A549 (cell line): Measurements from ENCODE around the gene BRAP. TPM values are rescaled to one million over a fixed set of nuclear protein-coding genes. Genes with fewer than 3 reads are reported as not detected.

Source experiments
- ATAC-seq, 2 experiments: fragments of 200-7000 bp in 1 of 2; fragments of >200 bp in 1 of 2; cut with Nextera tagmentation in 1 of 2; cut with Tn5 transposase in 1 of 2; 3 replicates each; pipeline versions ENCODE4 v1.8.0 to v1.9.1; 2018 to 2020; ENCODE audit warnings: mild to moderate bottlenecking in 1 of 2, moderate library complexity in 1 of 2
- CTCF ChIA-PET: fragments of 300-600 bp; sonication (Branson Sonifier 250); formaldehyde crosslinking; extraction: SDS; loops from one replicate; lab custom pipeline; 2021; ENCODE audit warnings: antibody characterized with exemption, inconsistent platforms; lab: Yijun Ruan, JAX
- POLR2A ChIA-PET: fragments of 350-600 bp; formaldehyde crosslinking; extraction: SDS; loops from one replicate; lab custom pipeline; 2021; ENCODE audit warnings: antibody characterized with exemption, inconsistent platforms; lab: Yijun Ruan, JAX
- DNase-seq, 2 experiments: peaks; one replicate each; pipeline versions ENCODE4 v3.0.0 to v3.0.0-alpha.2; 2011 to 2016; ENCODE audit warnings: low read depth in 1 of 2, low spot score in 1 of 2
- FAIRE-seq: peaks from 2 replicates; lab custom pipeline; 2011; peaks lifted over from hg19 to GRCh38; lab: Jason Lieb, UNC
- H3K27ac ChIP-seq, 2 experiments: fragments of >200 bp; sonication (Bioruptor Twin); formaldehyde crosslinking; 3 replicates each; pipeline ENCODE4 v1.5.1; 2016 to 2017
- H3K4me1 ChIP-seq: fragments of >200 bp; sonication (Bioruptor Twin); formaldehyde crosslinking; 3 replicates; pipeline ENCODE4 v1.6.1; 2016
- H3K4me2 ChIP-seq: fragments of >200 bp; sonication (Bioruptor Twin); formaldehyde crosslinking; 3 replicates; pipeline ENCODE4 v1.6.1; 2016
- H3K4me3 ChIP-seq: fragments of >200 bp; sonication (Bioruptor Twin); formaldehyde crosslinking; 3 replicates; pipeline ENCODE4 v1.5.1; 2016
- H3K9me3 ChIP-seq: fragments of >200 bp; sonication (Bioruptor Twin); formaldehyde crosslinking; 3 replicates; pipeline ENCODE4 v1.6.1; 2016
- BHLHE40 ChIP-seq: IDR thresholded peaks from 2 replicates; pipeline ENCODE4 v1.6.1; 2012; ENCODE audit warnings: low read depth, low read length, inconsistent platforms
- CBX8 ChIP-seq: fragments of 200-600 bp; sonication (generic); IDR thresholded peaks from 2 replicates; pipeline ENCODE4 v1.6.1; 2016
- CEBPB ChIP-seq, 2 experiments: fragments of >200 bp in 1 of 2; sonication (Bioruptor Twin) in 1 of 2; formaldehyde crosslinking in 1 of 2; IDR thresholded peaks; 2 replicates each; pipeline ENCODE4 v1.6.1; 2012 to 2016
- CHD4 ChIP-seq: fragments of 200-600 bp; sonication (generic); IDR thresholded peaks from 2 replicates; pipeline ENCODE4 v1.6.1; 2016; ENCODE audit warnings: antibody characterized with exemption, mild to moderate bottlenecking, borderline replicate concordance
- CTCF ChIP-seq: fragments of >200 bp; sonication (Bioruptor Twin); formaldehyde crosslinking; IDR thresholded peaks from 3 replicates; pipeline ENCODE4 v1.5.1; 2016
- EHF ChIP-seq: fragments of 250-450 bp; sonication (Bioruptor Pico); IDR thresholded peaks from 2 replicates; pipeline ENCODE4 v1.5.0; 2020; ENCODE audit warnings: mild to moderate bottlenecking
- EHMT2 ChIP-seq: fragments of 200-600 bp; sonication (generic); IDR thresholded peaks from 2 replicates; pipeline ENCODE4 v1.6.1; 2016; ENCODE audit warnings: antibody characterized with exemption, low read depth, mild to moderate bottlenecking, moderate library complexity
- ESRRA ChIP-seq: fragments of 150-350 bp; IDR thresholded peaks from 2 replicates; pipeline ENCODE4 v1.6.1; 2014; ENCODE audit warnings: mild to moderate bottlenecking, low read length, borderline replicate concordance
- FOSL2 ChIP-seq, 2 experiments: fragments of 450-650 bp in 1 of 2; fragments of >200 bp in 1 of 2; sonication (Bioruptor Twin) in 1 of 2; formaldehyde crosslinking; IDR thresholded peaks; 2 replicates each; pipeline versions ENCODE4 v1.5.0 to v1.6.1; 2016 to 2020; ENCODE audit warnings: mild to moderate bottlenecking in 1 of 2, moderate library complexity in 1 of 2
- FOXS1 ChIP-seq: fragments of 250-450 bp; sonication (Bioruptor Pico); IDR thresholded peaks from 2 replicates; pipeline ENCODE4 v1.5.0; 2020; ENCODE audit warnings: mild to moderate bottlenecking, moderate library complexity
- HDAC2 ChIP-seq: fragments of 200-600 bp; sonication (generic); IDR thresholded peaks from 2 replicates; pipeline ENCODE4 v1.6.1; 2016
- HEYL ChIP-seq: fragments of 250-450 bp; sonication (Bioruptor Pico); IDR thresholded peaks from 2 replicates; pipeline ENCODE4 v1.8.0; 2021; ENCODE audit warnings: mild to moderate bottlenecking, moderate library complexity
- HOXB13 ChIP-seq: fragments of 250-450 bp; sonication (Bioruptor Pico); IDR thresholded peaks from 2 replicates; pipeline ENCODE4 v1.5.0; 2020; ENCODE audit warnings: low read depth, mild to moderate bottlenecking, moderate library complexity
- HOXB5 ChIP-seq: fragments of 250-450 bp; sonication (Bioruptor Pico); IDR thresholded peaks from 2 replicates; pipeline ENCODE4 v1.5.0; 2020; ENCODE audit warnings: mild to moderate bottlenecking, moderate library complexity
- JUN ChIP-seq, 2 experiments: fragments of >200 bp; sonication (Bioruptor Twin); formaldehyde crosslinking; IDR thresholded peaks; 2 replicates in 1 of 2; 3 replicates in 1 of 2; pipeline ENCODE4 v1.6.1; 2016 to 2017
- JUNB ChIP-seq: fragments of >200 bp; sonication (Bioruptor Twin); formaldehyde crosslinking; IDR thresholded peaks from 2 replicates; pipeline ENCODE4 v1.6.1; 2016
- KDM5A ChIP-seq: fragments of 200-600 bp; sonication (generic); IDR thresholded peaks from 2 replicates; pipeline ENCODE4 v1.6.1; 2016; ENCODE audit warnings: antibody characterized with exemption, mild to moderate bottlenecking
- NPAS2 ChIP-seq: fragments of 250-450 bp; sonication (Bioruptor Pico); IDR thresholded peaks from 2 replicates; pipeline ENCODE4 v1.8.0; 2022; ENCODE audit warnings: mild to moderate bottlenecking, moderate library complexity, borderline replicate concordance
- NR3C1 ChIP-seq: fragments of >200 bp; sonication (Bioruptor Twin); formaldehyde crosslinking; IDR thresholded peaks from 3 replicates; pipeline ENCODE4 v1.6.1; 2017
- PBX3 ChIP-seq: IDR thresholded peaks from 2 replicates; pipeline ENCODE4 v1.6.1; 2012
- PHF8 ChIP-seq: fragments of 200-600 bp; sonication (generic); IDR thresholded peaks from 2 replicates; pipeline ENCODE4 v1.6.1; 2016; ENCODE audit warnings: low read depth, mild to moderate bottlenecking, antibody characterized with exemption, moderate library complexity, borderline replicate concordance
- POLR2A ChIP-seq: IDR thresholded peaks from 2 replicates; pipeline ENCODE4 v1.6.1; 2012; ENCODE audit warnings: mild to moderate bottlenecking, low read length
- POLR2AphosphoS2 ChIP-seq: conservative IDR thresholded peaks from 2 replicates; pipeline ENCODE4 v1.6.1; 2012; ENCODE audit warnings: low read length, improper control_type of control experiment, inconsistent platforms
- RAD21 ChIP-seq, 2 experiments: fragments of >200 bp in 1 of 2; sonication (Bioruptor Twin) in 1 of 2; formaldehyde crosslinking in 1 of 2; IDR thresholded peaks in 1 of 2; conservative IDR thresholded peaks in 1 of 2; 2 replicates in 1 of 2; 3 replicates in 1 of 2; pipeline ENCODE4 v1.6.1; 2012 to 2018; ENCODE audit warnings: inconsistent platforms in 1 of 2
- RARB ChIP-seq: fragments of 250-450 bp; sonication (Bioruptor Pico); IDR thresholded peaks from 2 replicates; pipeline ENCODE4 v1.8.0; 2021; ENCODE audit warnings: mild to moderate bottlenecking, moderate library complexity
- SREBF2 ChIP-seq: fragments of 450-650 bp; IDR thresholded peaks from 2 replicates; pipeline ENCODE4 v1.6.1; 2014; ENCODE audit warnings: mild to moderate bottlenecking, moderate library complexity
- TFCP2L1 ChIP-seq: fragments of 250-450 bp; sonication (Bioruptor Pico); IDR thresholded peaks from 2 replicates; pipeline ENCODE4 v1.5.0; 2021; ENCODE audit warnings: mild to moderate bottlenecking
- ZFP36 ChIP-seq: fragments of 450-650 bp; IDR thresholded peaks from 2 replicates; pipeline ENCODE4 v1.6.1; 2014; ENCODE audit warnings: borderline replicate concordance; ENCODE audit not compliant: partially characterized antibody
- ZSCAN20 ChIP-seq: fragments of 250-450 bp; sonication (Bioruptor Pico); IDR thresholded peaks from 2 replicates; pipeline ENCODE4 v1.8.0; 2022; ENCODE audit warnings: mild to moderate bottlenecking, moderate library complexity
- WGBS: methylation state at CpG from one replicate; pipeline ENCODE4 v1.1.6; 2017; ENCODE audit errors: missing lambda C conversion rate; 5-methylcytosine and 5-hydroxymethylcytosine counted together
- polyA plus RNA-seq, 4 experiments: library from polyadenylated mRNA; depleted of rRNA in 3 of 4; stranded (reverse); fragments of >200 nt; fragmentation: RNase III in 1 of 4; extraction: RNeasy Plus Mini Kit Qiagen cat#74134 plus additional on column Dnase treatment in 1 of 4; gene quantifications; 2 replicates in 3 of 4; 3 replicates in 1 of 4; pipeline ENCODE4 v1.2.3, GENCODE V29; 2011 to 2017

BRAP gene
- polyA plus RNA-seq, 2 of the 4 experiments (the other 2 are of a cell fraction): 13.0 to 29.7 TPM

GRCh38 chr12:111642681-111643426 lies 42.9 kb downstream of the BRAP start:
- H3K9me3 ChIP-seq: no peaks in the 10 kb centered on the region
- no peak for FAIRE-seq
- WGBS: 85% methylated on average over 4 of the region's 4 CpGs

GRCh38 chr12:111640506-111640905 lies 45.2 kb downstream of the BRAP start:
- ChIA-PET CTCF (interaction anchor here (0.6 to 1.8 kb wide), 5 partner anchors 13 to 272 kb away, joined by 3 to 5 read pairs (median 4); no protein-coding TSS in a partner anchor), POLR2A (interaction anchor here (0.7 kb wide), 1 partner anchor 16 kb away, joined by 3 read pairs; no protein-coding TSS in a partner anchor)
- FAIRE-seq (no peak), DNase-seq (no peak), ATAC-seq (no peak)
- Histone ChIP-seq H3K27ac (no peak overlapping the region), H3K4me2 (no peak overlapping the region), H3K4me3 (no peak overlapping the region), H3K9me3 (no peaks in the 10 kb centered on the region), H3K4me1 (no peaks in the 10 kb centered on the region)
- TF ChIP-seq ZFP36 (no peak), HDAC2 (no peak), FOXS1 (no peak), ESRRA (no peak), PHF8 (no peak), CBX8 (no peak), BHLHE40 (no peak), CTCF (no peak)
- WGBS: 95% methylated on average over 5 of the region's 5 CpGs

More at GRCh38 chr12:111642681-111643426, 42.9 kb downstream of the BRAP start:
- H3K4me3 ChIP-seq: no peak overlapping the region
- ATAC-seq: no peak
- DNase-seq: no peak
- TF ChIP-seq JUN (IDR thresholded peaks at IDR 0.05) (no peak), SREBF2 (no peak), HEYL (CRISPR knock-in tag) (no peak), EHF (CRISPR knock-in tag) (no peak), CEBPB (IDR thresholded peaks at IDR 0.05) (no peak), JUNB (no peak), CBX8 (no peak), NPAS2 (CRISPR knock-in tag) (no peak), CHD4 (no peak), TFCP2L1 (CRISPR knock-in tag) (no peak)
- H3K4me2 ChIP-seq: no peak overlapping the region
- ChIA-PET CTCF (interaction anchor here (0.8 kb wide), 1 partner anchor 30 kb away, joined by 3 read pairs; no protein-coding TSS in a partner anchor), POLR2A (no interaction called here)
- no peaks in the 10 kb centered on the region for H3K4me1 ChIP-seq
- H3K27ac ChIP-seq: no peak overlapping the region

GRCh38 chr12:111638556-111638955 lies 47.2 kb downstream of the BRAP start:
- FAIRE-seq (no peak), DNase-seq (no peak), ATAC-seq (no peak)
- CTCF ChIA-PET: interaction anchor here (0.9 kb wide), 1 partner anchor 149 kb away, joined by 3 read pairs; no protein-coding TSS in a partner anchor
- no peak overlapping the region for H3K27ac ChIP-seq
- TF ChIP-seq HOXB13 (no peak), HEYL (CRISPR knock-in tag) (no peak), NR3C1 (no peak), EHF (CRISPR knock-in tag) (no peak), RAD21 (conservative IDR thresholded peaks at IDR 0.05 in 1 of 2, IDR thresholded peaks at IDR 0.05 in 1 of 2) (no peak), HOXB5 (CRISPR knock-in tag) (no peak), ZSCAN20 (CRISPR knock-in tag) (no peak), RARB (CRISPR knock-in tag) (no peak), KDM5A (no peak), JUNB (no peak), PBX3 (no peak), BHLHE40 (no peak), CHD4 (no peak), PHF8 (no peak), FOSL2 (IDR thresholded peaks at IDR 0.05) (no peak), FOSL2 (CRISPR knock-in tag; IDR thresholded peaks at IDR 0.05) (no peak), POLR2A (no peak), EHMT2 (no peak), POLR2AphosphoS2 (no peak)
- H3K4me3 ChIP-seq: no peak overlapping the region
- WGBS: 87% methylated on average over 6 of the region's 6 CpGs
- no peaks in the 10 kb centered on the region for H3K4me1 ChIP-seq
- no peaks in the 10 kb centered on the region for H3K9me3 ChIP-seq
- no peak overlapping the region for H3K4me2 ChIP-seq
- POLR2A ChIA-PET: no interaction called here
